ACHN (cell line): Measurements from ENCODE around the gene PCDHA11.

Source experiments
- DNase-seq: peaks from one replicate; pipeline ENCODE4 v3.0.0-alpha.2; 2015
- in situ Hi-C: cut with HindIII; loops from 2 replicates; pipeline ENCODE4 v1.10.0; 2017; ENCODE audit warnings: low sequenced_read_pairs, low pct_ligation_motif_present, low pct_unique_long_range_greater_than_20kb

The PCDHA11 gene

DNA sequence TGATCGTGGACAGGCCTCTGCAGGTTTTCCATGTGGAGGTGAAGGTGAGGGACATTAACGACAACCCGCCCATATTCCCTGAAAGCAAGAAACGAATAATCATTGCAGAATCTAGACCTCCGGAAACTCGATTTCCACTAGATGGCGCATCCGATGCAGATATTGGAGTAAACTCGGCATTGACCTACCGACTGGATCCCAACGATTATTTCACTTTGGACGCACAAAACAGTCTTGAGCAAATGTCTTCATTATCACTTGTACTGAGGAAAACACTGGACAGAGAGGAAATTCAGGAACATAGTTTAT, 13.8 kb downstream of the PCDHA11 start:
- DNase-seq: no peak
- in situ Hi-C loops: no loop called here

DNA sequence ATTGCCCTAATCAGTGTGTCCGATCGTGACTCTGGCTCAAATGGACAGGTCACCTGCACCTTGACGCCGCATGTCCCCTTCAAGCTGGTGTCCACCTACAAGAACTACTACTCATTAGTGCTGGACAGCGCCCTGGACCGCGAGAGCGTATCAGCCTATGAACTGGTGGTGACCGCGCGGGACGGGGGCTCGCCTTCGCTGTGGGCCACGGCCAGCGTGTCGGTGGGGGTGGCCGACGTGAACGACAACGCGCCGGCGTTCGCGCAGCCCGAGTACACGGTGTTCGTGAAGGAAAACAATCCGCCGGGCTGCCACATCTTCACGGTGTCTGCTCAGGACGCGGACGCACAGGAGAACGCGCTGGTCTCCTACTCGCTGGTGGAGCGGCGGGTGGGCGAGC, 14.6 kb downstream of the PCDHA11 start:
- DNase-seq: no peak
- in situ Hi-C loops: no loop called here

DNA sequence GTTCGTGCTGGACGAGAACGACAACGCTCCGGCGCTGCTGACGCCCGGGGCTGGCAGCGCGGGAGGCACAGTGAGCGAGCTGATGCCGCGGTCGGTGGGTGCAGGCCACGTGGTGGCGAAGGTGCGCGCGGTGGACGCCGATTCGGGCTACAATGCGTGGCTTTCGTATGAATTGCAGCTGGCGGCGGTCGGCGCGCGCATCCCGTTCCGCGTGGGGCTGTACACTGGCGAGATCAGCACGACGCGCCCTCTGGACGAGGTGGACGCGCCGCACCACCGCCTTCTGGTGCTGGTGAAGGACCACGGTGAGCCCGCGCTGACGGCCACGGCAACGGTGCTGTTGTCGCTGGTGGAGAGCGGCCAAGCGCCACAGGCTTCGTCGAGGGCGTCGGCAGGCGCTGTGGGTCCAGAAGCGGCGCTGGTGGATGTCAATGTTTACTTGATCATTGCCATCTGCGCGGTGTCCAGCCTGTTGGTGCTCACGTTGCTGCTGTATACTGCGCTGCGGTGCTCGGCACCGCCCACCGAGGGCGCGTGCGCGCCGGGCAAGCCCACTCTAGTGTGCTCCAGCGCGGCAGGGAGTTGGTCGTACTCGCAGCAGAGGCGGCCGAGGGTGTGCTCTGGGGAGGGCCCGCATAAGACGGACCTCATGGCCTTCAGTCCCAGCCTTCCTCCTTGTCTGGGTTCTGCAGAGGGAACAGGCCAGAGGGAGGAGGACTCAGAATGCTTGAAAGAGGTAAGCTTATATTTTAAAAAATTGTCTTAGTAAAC, 15.4 kb downstream of the PCDHA11 start:
- in situ Hi-C loops: no loop called here
- no peak for DNase-seq

DNA sequence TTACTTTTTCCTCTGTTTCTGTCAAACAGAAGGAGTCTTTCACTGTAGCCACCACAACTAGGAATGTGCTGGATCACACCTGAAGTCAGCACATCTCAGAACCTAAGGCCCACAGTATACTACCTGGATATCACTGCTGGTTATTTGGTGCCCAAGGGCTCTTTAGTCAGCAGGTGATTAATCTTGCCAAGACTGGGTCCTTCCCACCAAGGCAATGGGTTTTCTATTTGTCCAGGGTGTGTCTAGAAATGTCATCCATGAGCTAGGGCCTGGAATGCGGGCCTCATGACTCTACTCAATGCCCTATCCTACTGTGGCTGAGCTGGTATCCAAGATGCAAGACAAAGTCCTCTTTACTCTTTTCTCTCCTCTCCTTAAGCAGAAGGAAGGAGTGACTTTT, 47.6 kb downstream of the PCDHA11 start:
- no peak for DNase-seq
- in situ Hi-C loops: no loop called here
